Upper lobe of left lung (tissue), 4 donors: Measurements from ENCODE around the gene DNAH9.

Experiments used
- EP300 ChIP-seq, 4 donors: sonication (generic); formaldehyde crosslinking; IDR thresholded peaks; one replicate each; pipeline ENCODE4 v1.5.1; 2017; ENCODE audit warnings: antibody characterized with exemption in 4 of 4, control low read depth in 2 of 4
- POLR2AphosphoS5 ChIP-seq, 2 donors: sonication (generic); formaldehyde crosslinking; IDR thresholded peaks; one replicate each; pipeline ENCODE4 v1.5.1; 2017; ENCODE audit warnings: antibody characterized with exemption in 2 of 2
- TF ChIP-seq, protein P1 (sequence below), 6 experiments: fragments of 450-650 bp in 4 of 6; fragments of 200-600 bp in 2 of 6; sonication (generic) in 2 of 6; IDR thresholded peaks; one replicate each; pipeline ENCODE4 v1.5.1; 2016 to 2019; ENCODE audit warnings: antibody characterized with exemption in 6 of 6

- TF ChIP-seq, protein P1, sequence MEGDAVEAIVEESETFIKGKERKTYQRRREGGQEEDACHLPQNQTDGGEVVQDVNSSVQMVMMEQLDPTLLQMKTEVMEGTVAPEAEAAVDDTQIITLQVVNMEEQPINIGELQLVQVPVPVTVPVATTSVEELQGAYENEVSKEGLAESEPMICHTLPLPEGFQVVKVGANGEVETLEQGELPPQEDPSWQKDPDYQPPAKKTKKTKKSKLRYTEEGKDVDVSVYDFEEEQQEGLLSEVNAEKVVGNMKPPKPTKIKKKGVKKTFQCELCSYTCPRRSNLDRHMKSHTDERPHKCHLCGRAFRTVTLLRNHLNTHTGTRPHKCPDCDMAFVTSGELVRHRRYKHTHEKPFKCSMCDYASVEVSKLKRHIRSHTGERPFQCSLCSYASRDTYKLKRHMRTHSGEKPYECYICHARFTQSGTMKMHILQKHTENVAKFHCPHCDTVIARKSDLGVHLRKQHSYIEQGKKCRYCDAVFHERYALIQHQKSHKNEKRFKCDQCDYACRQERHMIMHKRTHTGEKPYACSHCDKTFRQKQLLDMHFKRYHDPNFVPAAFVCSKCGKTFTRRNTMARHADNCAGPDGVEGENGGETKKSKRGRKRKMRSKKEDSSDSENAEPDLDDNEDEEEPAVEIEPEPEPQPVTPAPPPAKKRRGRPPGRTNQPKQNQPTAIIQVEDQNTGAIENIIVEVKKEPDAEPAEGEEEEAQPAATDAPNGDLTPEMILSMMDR (IDR thresholded peaks at IDR 0.05) = no peak
- TF ChIP-seq EP300 (IDR thresholded peaks at IDR 0.05) = no peak
- TF ChIP-seq POLR2AphosphoS5 (IDR thresholded peaks at IDR 0.05) = no peak
Measured at GRCh38 chr17:11986179-11986941, 388.1 kb downstream of the DNAH9 start.
